Measurements from ENCODE around the gene PRLR. TPM values are rescaled to one million over a fixed set of nuclear protein-coding genes. Genes with fewer than 3 reads are reported as not detected.

The PRLR gene
- total and polyA plus RNA-seq, 2 experiments from 2014 or later: 0.31 to 2.2 TPM

DNA sequence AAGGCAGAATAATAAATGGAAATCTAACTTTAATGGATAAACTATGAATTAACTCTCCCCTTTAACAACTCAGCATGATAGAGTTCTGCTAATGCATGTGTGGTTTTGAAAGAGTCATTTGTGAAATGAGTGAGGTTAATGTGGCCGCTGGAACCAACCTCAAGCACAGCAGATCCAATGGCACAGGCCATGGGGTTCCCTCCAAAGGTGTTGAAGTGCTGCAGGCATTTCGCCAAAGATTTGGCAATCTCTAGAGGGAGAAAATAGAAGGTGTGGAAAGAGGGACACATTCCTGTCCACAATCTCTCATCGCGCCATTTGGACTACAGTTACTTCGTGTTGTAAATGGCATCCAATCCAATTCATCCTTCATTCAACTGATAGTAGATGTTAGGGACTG lies 217.5 kb downstream of the PRLR start (continued):
- TF ChIP-seq REST (IDR thresholded peaks at IDR 0.05; ENCODE audit: unreplicated experiment): no peak

GRCh38 chr5:35012365-35012764 lies 217.9 kb downstream of the PRLR start:
- Mint-ChIP-seq H3K4me3 (no peak overlapping the region), H3K36me3 (ENCODE audit: low read depth) (no peaks in the 10 kb centered on the region), H3K27me3 (ENCODE audit: insufficient read depth, low read depth, poor library complexity) (peaks cover 4% of the 10 kb centered on the region), H3K9me3 (no peaks in the 10 kb centered on the region), H3K4me1 (no peaks in the 10 kb centered on the region), H3K27ac (no peak overlapping the region)
- no peak overlapping the region for H3K4me2 ChIP-seq
- H3F3A ChIP-seq (replicated peaks; ENCODE audit: low read depth): no peaks in the 10 kb centered on the region
- no peak for ATAC-seq
- H3K36me3 ChIP-seq (ENCODE audit: insufficient read depth): no peaks in the 10 kb centered on the region
- no peak overlapping the region for H3K27ac ChIP-seq (ENCODE audit: low read depth)
- H4K20me1 ChIP-seq (replicated peaks; ENCODE audit: insufficient read depth): no peaks in the 10 kb centered on the region
- no peaks in the 10 kb centered on the region for H3K79me2 ChIP-seq (replicated peaks; ENCODE audit: insufficient read depth)
- 0 out of 2 replicates have a peak, but pooled peaks cover 3% of the 10 kb centered on the region for H3K9me2 ChIP-seq (ENCODE audit: insufficient read depth)
- H3K4me3 ChIP-seq: no peak overlapping the region
- no peak for DNase-seq (ENCODE audit: low spot score)
- no peak overlapping the region for H2AFZ ChIP-seq
- H3K27me3 ChIP-seq (ENCODE audit: insufficient read depth): no peaks in the 10 kb centered on the region
- H3K4me1 ChIP-seq (ENCODE audit: insufficient read depth): no peaks in the 10 kb centered on the region
- TF ChIP-seq JUNB (IDR thresholded peaks at IDR 0.05; ENCODE audit: unreplicated experiment): no peak
- no peak for TF ChIP-seq CREB1 (CRISPR knock-in tag; IDR thresholded peaks at IDR 0.05; ENCODE audit: low read depth)
- TF ChIP-seq NANOG (IDR thresholded peaks at IDR 0.05; ENCODE audit: borderline replicate concordance): no peak
- TF ChIP-seq EZH2 (IDR thresholded peaks at IDR 0.05; ENCODE audit: low read depth, unreplicated experiment): no peak
- TF ChIP-seq, protein P1, sequence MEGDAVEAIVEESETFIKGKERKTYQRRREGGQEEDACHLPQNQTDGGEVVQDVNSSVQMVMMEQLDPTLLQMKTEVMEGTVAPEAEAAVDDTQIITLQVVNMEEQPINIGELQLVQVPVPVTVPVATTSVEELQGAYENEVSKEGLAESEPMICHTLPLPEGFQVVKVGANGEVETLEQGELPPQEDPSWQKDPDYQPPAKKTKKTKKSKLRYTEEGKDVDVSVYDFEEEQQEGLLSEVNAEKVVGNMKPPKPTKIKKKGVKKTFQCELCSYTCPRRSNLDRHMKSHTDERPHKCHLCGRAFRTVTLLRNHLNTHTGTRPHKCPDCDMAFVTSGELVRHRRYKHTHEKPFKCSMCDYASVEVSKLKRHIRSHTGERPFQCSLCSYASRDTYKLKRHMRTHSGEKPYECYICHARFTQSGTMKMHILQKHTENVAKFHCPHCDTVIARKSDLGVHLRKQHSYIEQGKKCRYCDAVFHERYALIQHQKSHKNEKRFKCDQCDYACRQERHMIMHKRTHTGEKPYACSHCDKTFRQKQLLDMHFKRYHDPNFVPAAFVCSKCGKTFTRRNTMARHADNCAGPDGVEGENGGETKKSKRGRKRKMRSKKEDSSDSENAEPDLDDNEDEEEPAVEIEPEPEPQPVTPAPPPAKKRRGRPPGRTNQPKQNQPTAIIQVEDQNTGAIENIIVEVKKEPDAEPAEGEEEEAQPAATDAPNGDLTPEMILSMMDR (conservative IDR thresholded peaks at IDR 0.05; ENCODE audit: low read depth in 2 of 2): no peak
- no peak for TF ChIP-seq POLR2AphosphoS5 (IDR thresholded peaks at IDR 0.05; ENCODE audit: low read depth)
- TF ChIP-seq EZH2phosphoT487 (IDR thresholded peaks at IDR 0.05; ENCODE audit: unreplicated experiment): no peak
- TF ChIP-seq, protein P2, sequence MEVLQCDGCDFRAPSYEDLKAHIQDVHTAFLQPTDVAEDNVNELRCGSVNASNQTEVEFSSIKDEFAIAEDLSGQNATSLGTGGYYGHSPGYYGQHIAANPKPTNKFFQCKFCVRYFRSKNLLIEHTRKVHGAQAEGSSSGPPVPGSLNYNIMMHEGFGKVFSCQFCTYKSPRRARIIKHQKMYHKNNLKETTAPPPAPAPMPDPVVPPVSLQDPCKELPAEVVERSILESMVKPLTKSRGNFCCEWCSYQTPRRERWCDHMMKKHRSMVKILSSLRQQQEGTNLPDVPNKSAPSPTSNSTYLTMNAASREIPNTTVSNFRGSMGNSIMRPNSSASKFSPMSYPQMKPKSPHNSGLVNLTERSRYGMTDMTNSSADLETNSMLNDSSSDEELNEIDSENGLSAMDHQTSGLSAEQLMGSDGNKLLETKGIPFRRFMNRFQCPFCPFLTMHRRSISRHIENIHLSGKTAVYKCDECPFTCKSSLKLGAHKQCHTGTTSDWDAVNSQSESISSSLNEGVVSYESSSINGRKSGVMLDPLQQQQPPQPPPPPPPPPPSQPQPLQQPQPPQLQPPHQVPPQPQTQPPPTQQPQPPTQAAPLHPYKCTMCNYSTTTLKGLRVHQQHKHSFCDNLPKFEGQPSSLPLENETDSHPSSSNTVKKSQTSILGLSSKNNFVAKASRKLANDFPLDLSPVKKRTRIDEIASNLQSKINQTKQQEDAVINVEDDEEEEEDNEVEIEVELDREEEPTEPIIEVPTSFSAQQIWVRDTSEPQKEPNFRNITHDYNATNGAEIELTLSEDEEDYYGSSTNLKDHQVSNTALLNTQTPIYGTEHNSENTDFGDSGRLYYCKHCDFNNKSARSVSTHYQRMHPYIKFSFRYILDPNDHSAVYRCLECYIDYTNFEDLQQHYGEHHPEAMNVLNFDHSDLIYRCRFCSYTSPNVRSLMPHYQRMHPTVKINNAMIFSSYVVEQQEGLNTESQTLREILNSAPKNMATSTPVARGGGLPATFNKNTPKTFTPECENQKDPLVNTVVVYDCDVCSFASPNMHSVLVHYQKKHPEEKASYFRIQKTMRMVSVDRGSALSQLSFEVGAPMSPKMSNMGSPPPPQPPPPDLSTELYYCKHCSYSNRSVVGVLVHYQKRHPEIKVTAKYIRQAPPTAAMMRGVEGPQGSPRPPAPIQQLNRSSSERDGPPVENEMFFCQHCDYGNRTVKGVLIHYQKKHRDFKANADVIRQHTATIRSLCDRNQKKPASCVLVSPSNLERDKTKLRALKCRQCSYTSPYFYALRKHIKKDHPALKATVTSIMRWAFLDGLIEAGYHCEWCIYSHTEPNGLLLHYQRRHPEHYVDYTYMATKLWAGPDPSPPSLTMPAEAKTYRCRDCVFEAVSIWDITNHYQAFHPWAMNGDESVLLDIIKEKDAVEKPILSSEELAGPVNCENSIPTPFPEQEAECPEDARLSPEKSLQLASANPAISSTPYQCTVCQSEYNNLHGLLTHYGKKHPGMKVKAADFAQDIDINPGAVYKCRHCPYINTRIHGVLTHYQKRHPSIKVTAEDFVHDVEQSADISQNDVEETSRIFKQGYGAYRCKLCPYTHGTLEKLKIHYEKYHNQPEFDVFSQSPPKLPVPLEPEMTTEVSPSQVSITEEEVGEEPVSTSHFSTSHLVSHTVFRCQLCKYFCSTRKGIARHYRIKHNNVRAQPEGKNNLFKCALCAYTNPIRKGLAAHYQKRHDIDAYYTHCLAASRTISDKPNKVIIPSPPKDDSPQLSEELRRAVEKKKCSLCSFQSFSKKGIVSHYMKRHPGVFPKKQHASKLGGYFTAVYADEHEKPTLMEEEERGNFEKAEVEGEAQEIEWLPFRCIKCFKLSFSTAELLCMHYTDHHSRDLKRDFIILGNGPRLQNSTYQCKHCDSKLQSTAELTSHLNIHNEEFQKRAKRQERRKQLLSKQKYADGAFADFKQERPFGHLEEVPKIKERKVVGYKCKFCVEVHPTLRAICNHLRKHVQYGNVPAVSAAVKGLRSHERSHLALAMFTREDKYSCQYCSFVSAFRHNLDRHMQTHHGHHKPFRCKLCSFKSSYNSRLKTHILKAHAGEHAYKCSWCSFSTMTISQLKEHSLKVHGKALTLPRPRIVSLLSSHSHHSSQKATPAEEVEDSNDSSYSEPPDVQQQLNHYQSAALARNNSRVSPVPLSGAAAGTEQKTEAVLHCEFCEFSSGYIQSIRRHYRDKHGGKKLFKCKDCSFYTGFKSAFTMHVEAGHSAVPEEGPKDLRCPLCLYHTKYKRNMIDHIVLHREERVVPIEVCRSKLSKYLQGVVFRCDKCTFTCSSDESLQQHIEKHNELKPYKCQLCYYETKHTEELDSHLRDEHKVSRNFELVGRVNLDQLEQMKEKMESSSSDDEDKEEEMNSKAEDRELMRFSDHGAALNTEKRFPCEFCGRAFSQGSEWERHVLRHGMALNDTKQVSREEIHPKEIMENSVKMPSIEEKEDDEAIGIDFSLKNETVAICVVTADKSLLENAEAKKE (CRISPR knock-in tag; IDR thresholded peaks at IDR 0.05): no peak
- no peak for TF ChIP-seq REST (IDR thresholded peaks at IDR 0.05; ENCODE audit: unreplicated experiment)
- TF ChIP-seq STAT1 (IDR thresholded peaks at IDR 0.05; ENCODE audit: unreplicated experiment): no peak
- TF ChIP-seq ZNF114 (CRISPR knock-in tag; IDR thresholded peaks at IDR 0.05): no peak
